Ovary (tissue), 9 donors: Measurements from ENCODE around the gene ZNF362. TPM values are rescaled to one million over a fixed set of nuclear protein-coding genes. Genes with fewer than 3 reads are reported as not detected.

Experiments used
- DNase-seq, 5 donors: peaks; one replicate each; pipeline ENCODE4 v3.0.0-alpha.2; 2019 to 2020
- H3K27ac ChIP-seq, 2 donors: fragments of 200-600 bp; one replicate each; pipeline versions ENCODE4 v1.5.1 to v1.8.0; 2019 to 2022
- H3K27me3 ChIP-seq: fragments of 200-600 bp; one replicate; pipeline ENCODE4 v1.8.0; 2022
- H3K36me3 ChIP-seq: fragments of 200-600 bp; sonication (generic); one replicate; pipeline ENCODE4 v1.5.1; 2019
- H3K4me1 ChIP-seq: one replicate; pipeline ENCODE4 v1.8.1; 2013; ENCODE audit warnings: mild to moderate bottlenecking, moderate library complexity; ENCODE audit not compliant: insufficient read depth
- H3K4me3 ChIP-seq: fragments of 200-600 bp; sonication (generic); one replicate; pipeline ENCODE4 v1.5.1; 2017
- H3K9me3 ChIP-seq, 2 donors: fragments of 200-600 bp in 1 of 2; sonication (generic) in 1 of 2; one replicate each; pipeline versions ENCODE4 v1.5.1 to v1.8.1; 2013 to 2019; ENCODE audit warnings: mild to moderate bottlenecking in 1 of 2, moderate library complexity in 1 of 2
- EP300 ChIP-seq: sonication (generic); formaldehyde crosslinking; IDR thresholded peaks from one replicate; pipeline ENCODE4 v1.6.1; 2017; ENCODE audit warnings: antibody characterized with exemption
- POLR2A ChIP-seq: fragments of 450-650 bp; IDR thresholded peaks from one replicate; pipeline ENCODE4 v1.6.1; 2017; ENCODE audit warnings: antibody characterized with exemption, mild to moderate bottlenecking, moderate library complexity
- WGBS, 3 donors: extraction: QIAGEN DNeasy Blood & Tissue Kit in 1 of 3; methylation state at CpG; one replicate each; pipeline versions ENCODE4 v1.1.5 to v1.1.7; 2013 to 2017; 5-methylcytosine and 5-hydroxymethylcytosine counted together
- intact Hi-C, 4 donors: fragments of 100-400 bp; cut with DNase I; formaldehyde crosslinking; loops; one replicate each; pipeline versions ENCODE4 v1.11.0 to v1.15.1; 2022 to 2023
- polyA plus RNA-seq, 2 donors: library from polyadenylated mRNA; stranded (reverse); fragments of 200-250 nt in 1 of 2; fragments of 350-450 nt in 1 of 2; fragmentation: Illumina TruSeq in 1 of 2; extraction: RNeasy Lipid Tissue Mini Kit (QIAGEN cat#74804) in 1 of 2; gene quantifications; one replicate each; pipeline ENCODE4 v1.2.3, GENCODE V29; 2013 to 2014
- total RNA-seq, 7 donors: library from RNA; depleted of rRNA in 2 of 7; stranded (reverse); fragments of >200 nt in 2 of 7; fragmentation: NEBNext Ultra II Directional in 3 of 7; extraction: Animal tissue kit (Norgen Biotek cat#: 25700) in 3 of 7; gene quantifications; one replicate each; pipeline versions ENCODE4 v1.1.0 to v1.2.4, GENCODE V29; 2016 to 2023
- TF ChIP-seq, protein P1 (sequence below), 3 donors: fragments of 450-650 bp in 2 of 3; fragments of 200-600 bp in 1 of 3; IDR thresholded peaks; one replicate each; pipeline versions ENCODE4 v1.5.1 to v1.8.0; 2016 to 2022; ENCODE audit warnings: antibody characterized with exemption in 3 of 3, mild to moderate bottlenecking in 1 of 3
- donor health status: DM: no; HTN: no; CAD: no; lungs with moderate emphysema.
- donor health status: DM: no; HTN: no; CAD: no.
- donor health status: Bipolar disorder and iron deficiency.
- donor health status: DM: yes; HTN: yes; CAD: no.
- donor health status: DM: no; HTN: no; CAD: no.
- donor health status: DM: yes; HTN: yes; CAD: no.

The ZNF362 gene
- total and polyA plus RNA-seq, 9 donors, result 8.2 to 52.6 (median 32.7) TPM

GRCh38 chr1:33294071-33295010 is 38.0 kb downstream of the ZNF362 start:
- Histone ChIP-seq H3K27me3 (no peaks in the 10 kb centered on the region), H3K9me3 (no peaks in the 10 kb centered on the region), H3K4me3 (no peak overlapping the region), H3K36me3 (no peaks in the 10 kb centered on the region), H3K4me1 (peaks cover 3% of the 10 kb centered on the region), H3K27ac (no peak overlapping the region)
- no peak for TF ChIP-seq EP300
- no peak for TF ChIP-seq POLR2A
- TF ChIP-seq, protein P1, sequence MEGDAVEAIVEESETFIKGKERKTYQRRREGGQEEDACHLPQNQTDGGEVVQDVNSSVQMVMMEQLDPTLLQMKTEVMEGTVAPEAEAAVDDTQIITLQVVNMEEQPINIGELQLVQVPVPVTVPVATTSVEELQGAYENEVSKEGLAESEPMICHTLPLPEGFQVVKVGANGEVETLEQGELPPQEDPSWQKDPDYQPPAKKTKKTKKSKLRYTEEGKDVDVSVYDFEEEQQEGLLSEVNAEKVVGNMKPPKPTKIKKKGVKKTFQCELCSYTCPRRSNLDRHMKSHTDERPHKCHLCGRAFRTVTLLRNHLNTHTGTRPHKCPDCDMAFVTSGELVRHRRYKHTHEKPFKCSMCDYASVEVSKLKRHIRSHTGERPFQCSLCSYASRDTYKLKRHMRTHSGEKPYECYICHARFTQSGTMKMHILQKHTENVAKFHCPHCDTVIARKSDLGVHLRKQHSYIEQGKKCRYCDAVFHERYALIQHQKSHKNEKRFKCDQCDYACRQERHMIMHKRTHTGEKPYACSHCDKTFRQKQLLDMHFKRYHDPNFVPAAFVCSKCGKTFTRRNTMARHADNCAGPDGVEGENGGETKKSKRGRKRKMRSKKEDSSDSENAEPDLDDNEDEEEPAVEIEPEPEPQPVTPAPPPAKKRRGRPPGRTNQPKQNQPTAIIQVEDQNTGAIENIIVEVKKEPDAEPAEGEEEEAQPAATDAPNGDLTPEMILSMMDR (IDR thresholded peaks at IDR 0.05), result no peak
- DNase-seq, result peak in 1 of 5 donors; percentile 28
- intact Hi-C loops, result loop anchor here (2.0 to 10.0 kb wide), 5 partner anchors 73 to 173 kb away; no protein-coding TSS in a partner anchor
- 75 to 80% (median 80%) methylated on average over 13 of the region's 13 CpGs for WGBS, 3 donors

GRCh38 chr1:33295023-33295422 is 38.7 kb downstream of the ZNF362 start:
- WGBS, 3 donors, result 66 to 78% (median 71%) methylated on average over 15 of the region's 15 CpGs
- intact Hi-C loops, result loop anchor here (2.0 to 10.0 kb wide), 5 partner anchors 72 to 172 kb away; no protein-coding TSS in a partner anchor

DNA sequence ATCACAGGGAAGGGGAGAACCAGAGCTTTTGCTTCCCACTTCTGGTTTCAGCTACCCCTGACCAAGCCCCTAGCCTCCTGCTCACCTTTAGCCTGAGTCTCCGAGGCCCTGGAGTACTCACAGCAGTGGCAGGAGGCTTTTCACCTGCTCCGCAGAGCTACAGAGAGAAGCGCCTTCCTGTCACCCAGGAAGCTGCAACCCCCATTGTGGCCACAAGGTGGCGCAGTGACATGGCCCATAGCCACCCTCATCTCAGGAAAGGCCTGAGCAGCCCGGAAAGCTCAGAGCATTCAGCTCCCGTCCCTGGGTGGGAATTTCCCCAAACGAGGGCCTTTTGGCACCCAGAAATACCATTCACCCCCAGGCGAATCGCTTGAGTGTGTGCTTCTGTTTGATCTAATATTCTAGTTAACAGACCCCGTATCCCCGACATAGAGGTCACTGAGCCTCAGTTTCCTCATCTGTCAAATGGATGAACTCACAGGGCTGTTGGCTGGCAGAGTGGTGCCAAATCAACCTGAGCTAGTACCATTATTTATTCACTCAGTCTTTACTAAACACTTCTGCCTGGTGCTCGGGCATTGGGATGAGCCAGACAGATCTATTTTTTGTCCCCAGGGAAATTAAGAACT is 39.3 kb downstream of the ZNF362 start:
- intact Hi-C loops, result loop anchor here (2.0 to 10.0 kb wide), 6 partner anchors 71 to 172 kb away; no protein-coding TSS in a partner anchor
- H3K4me1 ChIP-seq, result peaks cover 3% of the 10 kb centered on the region
- H3K36me3 ChIP-seq, result no peaks in the 10 kb centered on the region
- no peak overlapping the region for H3K4me3 ChIP-seq
- H3K9me3 ChIP-seq, result no peaks in the 10 kb centered on the region
- TF ChIP-seq, protein P1 (IDR thresholded peaks at IDR 0.05), result peak; percentile 96 to 97 (median 96)
- TF ChIP-seq POLR2A, result peak; percentile 28
- no peak for TF ChIP-seq EP300
- peak; percentile 78 to 93 (median 90) for DNase-seq
- no peak overlapping the region for H3K27ac ChIP-seq
- 31 to 46% (median 36%) methylated on average over 12 of the region's 12 CpGs for WGBS, 3 donors
- no peaks in the 10 kb centered on the region for H3K27me3 ChIP-seq

More at GRCh38 chr1:33295023-33295422, 38.7 kb downstream of the ZNF362 start:
- Histone ChIP-seq H3K27me3 (no peaks in the 10 kb centered on the region), H3K4me3 (no peak overlapping the region), H3K4me1 (peaks cover 3% of the 10 kb centered on the region), H3K27ac (no peak overlapping the region), H3K9me3 (no peaks in the 10 kb centered on the region), H3K36me3 (no peaks in the 10 kb centered on the region)
- peak in 1 of 5 donors; percentile 48 for DNase-seq
- TF ChIP-seq POLR2A (no peak), EP300 (no peak)
- TF ChIP-seq, protein P1 (IDR thresholded peaks at IDR 0.05), result no peak

DNA sequence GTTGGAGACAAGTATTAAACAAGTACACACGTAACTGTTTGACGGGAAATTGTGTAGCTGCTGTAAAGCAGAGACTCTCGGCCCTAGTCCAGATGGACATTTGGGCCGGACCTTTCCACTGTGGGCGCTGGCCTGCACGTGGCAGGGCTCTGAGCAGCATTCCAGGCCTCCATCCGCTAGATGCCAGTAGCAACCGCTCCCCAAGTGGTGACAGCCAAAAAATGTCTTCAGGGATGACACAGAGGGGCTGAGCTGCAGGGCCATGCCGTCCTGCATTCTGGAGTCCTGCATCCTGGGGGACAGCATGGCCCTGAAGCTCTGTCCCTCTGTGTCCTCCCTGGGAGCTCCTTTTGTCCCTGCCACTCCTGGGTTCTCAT is 39.8 kb downstream of the ZNF362 start:
- peak in 1 of 5 donors; percentile 24 for DNase-seq
- 81 to 89% (median 86%) methylated on average over 9 of the region's 9 CpGs for WGBS, 3 donors
- H3K9me3 ChIP-seq, result no peaks in the 10 kb centered on the region
- no peak overlapping the region for H3K4me3 ChIP-seq
- H3K36me3 ChIP-seq, result no peaks in the 10 kb centered on the region
- intact Hi-C loops, result loop anchor here (2.0 to 10.0 kb wide), 5 partner anchors 71 to 171 kb away; no protein-coding TSS in a partner anchor
- TF ChIP-seq POLR2A, result no peak
- TF ChIP-seq, protein P1 (IDR thresholded peaks at IDR 0.05), result no peak
- no peak for TF ChIP-seq EP300
- no peaks in the 10 kb centered on the region for H3K27me3 ChIP-seq
- peaks cover 3% of the 10 kb centered on the region for H3K4me1 ChIP-seq
- no peak overlapping the region for H3K27ac ChIP-seq
